Measurements from ENCODE around the gene KRTAP10-10.
"Not testable (repeated sequence)": the region's sequence is repeated elsewhere in the genome, so short reads cannot be mapped to it uniquely, and the experiment has no call there.

KRTAP10-10 gene

DNA sequence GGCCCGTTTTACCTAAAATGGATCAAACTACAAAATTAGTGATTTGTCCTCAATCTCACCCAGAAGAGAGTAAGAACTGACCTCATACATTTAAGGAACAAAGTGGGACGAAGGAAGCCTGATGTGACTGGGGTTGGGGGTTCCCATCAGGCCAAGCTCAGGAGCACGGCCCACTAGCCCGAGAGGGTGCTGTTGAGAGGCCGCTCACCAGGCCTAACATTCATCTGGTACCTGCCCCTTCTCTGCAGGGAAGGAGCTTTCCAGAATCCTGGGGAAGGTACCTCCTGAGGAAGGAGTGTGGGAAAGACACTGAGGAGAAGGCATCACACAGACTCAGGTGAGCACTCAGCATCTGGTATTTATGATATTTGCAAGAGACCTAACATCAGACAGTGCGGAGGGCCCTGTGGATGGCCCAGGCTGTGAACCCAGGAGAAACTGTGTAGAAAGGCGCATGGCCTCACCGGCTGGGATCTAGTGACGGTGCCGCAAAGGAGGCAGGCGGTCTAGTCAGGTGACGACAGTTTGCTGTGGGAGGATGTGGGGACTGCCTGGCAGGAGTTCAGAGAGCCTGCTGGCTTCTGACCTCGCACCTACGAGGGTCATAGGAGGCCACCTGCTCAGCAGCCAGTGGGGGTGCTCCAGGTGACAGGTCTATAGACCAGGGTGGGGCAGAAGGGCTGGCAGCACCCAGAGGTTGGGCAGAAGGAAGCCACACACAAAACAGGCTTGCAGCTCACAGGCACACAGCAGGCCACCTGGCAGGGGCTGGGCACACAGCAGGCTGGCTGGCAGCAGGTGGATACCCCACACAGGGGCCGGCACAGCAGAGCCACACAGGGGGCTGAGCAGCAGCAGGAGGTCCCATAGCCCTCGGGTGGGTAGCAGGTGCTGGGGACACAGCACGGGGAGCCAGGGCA lies 16.8 kb downstream of the KRTAP10-10 start:
- DNase-seq: no peak

DNA sequence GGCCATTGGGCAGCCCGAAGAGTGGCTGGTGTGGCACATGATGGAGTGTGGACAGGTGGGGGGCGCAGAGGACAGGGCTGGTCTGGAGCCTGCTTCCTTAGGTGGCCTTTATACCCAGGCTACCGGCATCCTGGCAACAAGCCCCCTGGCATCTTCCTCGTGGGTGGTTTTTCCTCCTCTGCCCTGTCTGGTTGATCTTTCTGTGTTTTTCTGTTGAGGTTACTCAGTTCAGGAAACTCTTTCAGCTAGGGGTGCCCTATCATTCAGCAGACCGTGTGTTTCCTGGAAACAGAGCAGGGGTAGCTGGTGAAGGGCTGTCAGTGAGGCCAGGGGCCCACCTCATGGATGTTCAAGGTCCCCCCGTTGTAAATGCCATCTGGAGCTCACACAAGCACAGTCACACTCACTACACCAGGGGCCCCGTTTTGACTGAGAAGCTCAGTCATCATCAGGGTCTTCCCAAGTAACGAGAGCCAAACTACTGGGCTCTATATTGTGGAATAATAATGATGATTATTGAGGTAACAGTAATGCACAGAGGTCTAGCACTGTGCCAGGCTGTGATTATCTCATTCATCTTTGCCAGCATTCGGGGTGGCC lies 17.5 kb downstream of the KRTAP10-10 start, which contains the start of gene KRTAP12-4:
KRTAP12-4 (minus strand) TSS at position 84 of the 600 bp plus-strand sequence; CDS start at position 39, 45 bp downstream.
- DNase-seq: no peak

DNA sequence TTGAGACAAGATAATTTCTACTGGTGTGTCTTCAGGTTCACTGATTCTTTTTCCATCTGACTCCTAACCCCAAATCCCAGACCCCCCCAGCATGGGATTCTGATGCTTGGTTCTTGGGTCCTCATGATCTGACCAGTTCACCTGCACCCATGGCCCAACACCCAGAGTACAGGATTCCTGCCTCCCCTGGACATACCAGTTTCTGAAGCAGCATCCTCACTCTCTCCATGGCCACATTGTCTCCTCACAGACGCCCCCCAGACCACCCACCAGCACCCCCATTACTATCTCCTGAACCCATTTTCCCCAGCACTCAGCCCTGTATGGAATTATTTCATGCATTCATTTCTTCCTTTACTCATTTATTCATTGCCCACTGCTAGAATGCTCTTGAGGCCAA lies 19.7 kb downstream of the KRTAP10-10 start:
- DNase-seq: no peak

DNA sequence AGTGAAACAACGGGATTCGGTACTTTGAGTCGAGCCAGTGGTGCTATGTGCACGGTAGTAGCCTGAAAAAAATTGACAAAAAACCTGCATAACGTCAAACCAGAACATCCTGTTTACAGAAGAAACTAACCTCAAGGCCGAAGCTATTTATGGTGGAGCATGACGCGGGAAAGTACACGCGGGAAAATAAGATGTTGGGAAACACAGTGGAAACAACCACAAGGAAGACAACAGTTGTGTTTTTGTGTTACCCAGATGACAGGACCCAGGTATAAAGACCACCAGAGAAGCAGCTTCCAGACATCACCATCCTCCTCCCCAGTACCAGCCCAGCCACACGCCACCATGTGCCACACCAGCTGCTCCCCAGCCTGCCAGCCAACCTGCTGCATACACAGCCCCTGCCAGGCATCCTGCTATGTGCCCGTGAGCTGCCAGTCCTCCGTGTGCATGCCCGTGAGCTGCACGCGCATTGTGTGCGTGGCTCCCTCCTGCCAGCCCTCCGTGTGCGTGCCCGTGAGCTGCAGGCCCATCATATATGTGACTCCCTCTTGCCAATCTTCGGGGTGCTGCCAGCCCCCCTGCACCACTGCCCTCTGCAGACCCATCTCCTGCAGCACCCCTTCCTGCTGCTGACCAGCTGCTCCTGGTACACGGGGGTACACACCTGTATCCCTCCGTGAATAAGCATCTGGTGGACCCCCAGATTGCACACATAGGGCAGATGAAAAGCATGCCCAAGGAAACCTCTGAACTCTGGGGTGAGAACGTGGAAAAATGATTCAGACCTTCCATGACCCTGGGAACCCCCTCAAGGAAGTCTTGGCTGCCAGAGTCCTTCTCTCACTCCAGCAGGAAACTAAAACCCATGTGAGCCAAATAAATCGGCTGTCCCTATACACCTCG lies 20.7 kb downstream of the KRTAP10-10 start, which contains the start of gene KRTAP12-3:
KRTAP12-3 (plus strand) TSS at position 298 of the 906 bp plus-strand sequence; CDS start at position 346, 48 bp downstream.
- no peak for DNase-seq

DNA sequence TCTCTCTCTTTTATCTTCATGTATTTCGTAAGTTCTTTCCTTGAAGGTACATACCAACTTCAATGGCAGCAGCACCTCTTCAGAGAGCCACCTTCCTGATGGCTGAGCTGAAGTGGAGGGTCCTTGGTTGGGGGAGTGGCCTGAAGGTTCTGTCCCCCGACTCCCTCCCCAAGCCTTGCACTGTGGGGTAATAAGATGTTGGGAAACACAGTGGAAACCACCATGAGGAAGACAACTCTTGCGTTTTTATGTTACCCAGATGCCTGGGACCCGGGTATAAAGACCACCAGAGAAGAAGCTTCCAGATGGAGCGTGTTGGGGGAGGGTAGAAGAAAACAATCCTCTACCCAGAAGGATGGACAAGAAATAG lies 21.4 kb downstream of the KRTAP10-10 start:
- DNase-seq: no peak

DNA sequence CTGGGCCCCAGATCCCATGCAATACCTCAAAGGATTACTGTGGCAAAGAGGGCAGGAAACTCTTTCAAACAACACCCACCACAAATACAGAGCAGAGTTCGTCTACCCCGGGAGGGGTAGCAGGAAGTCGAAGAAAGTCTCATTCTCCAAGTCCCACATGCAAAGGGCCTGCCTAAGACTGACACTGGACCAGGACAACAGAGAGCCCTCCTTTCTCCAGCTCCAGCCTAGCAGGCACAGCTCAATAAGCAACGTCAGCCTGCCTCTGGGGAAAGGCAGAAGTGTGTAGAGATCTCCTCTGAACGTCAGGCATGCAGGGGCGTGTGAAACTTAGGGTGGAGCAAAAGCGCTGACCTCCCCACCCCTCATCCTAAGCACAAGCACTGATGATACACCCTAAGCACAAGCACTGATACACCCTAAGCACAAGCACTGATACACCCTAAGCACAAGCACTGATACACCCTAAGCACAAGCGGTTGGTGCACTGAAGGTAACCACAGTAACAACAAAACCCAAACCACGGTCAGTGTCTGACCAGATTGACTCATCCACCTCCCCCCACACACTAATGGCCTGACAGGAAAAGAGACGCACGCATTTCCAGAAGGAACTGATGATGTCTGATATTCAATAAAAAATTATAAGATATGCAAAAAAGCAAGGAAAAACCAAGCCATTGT lies 21.9 kb downstream of the KRTAP10-10 start:
- no peak for DNase-seq

DNA sequence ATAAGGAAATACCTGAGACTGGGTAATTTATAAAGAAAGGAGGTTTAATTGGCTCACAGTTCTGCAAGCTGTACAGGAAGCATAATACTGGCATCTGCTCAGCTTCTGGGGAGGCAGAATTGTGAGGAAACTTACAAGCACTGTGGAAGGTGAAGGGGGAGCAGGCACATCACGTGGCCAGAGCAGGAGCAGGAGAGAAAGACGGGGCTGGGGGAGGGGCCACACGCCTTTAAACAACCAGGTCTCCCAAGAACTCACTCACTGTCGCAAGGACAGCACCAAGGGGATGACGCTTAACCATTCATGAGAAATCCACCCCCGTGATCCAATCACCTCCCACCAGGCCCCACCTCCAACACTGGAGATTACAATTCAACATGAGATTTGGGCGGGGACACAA lies 24.4 kb downstream of the KRTAP10-10 start:
- not testable (repeated sequence) for DNase-seq

DNA sequence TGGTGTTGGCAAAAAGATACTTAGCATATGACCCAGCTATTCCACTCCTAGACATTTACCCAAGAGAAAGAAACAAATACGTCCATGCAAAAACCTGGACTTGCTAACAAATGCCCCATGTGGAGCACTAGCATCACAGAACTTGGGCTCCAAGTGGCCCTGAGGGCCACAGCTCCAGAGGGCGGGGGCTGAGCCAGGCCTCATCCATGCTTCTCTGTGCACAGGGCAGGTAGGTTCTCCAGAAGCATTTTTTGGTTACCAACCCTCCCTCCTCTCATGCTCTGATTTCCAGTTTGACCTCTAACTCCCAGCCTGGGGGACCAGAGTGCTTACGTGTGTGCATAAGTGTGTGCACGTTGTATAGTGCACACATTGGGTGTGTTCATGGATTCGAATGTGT lies 27.5 kb downstream of the KRTAP10-10 start:
- no peak for DNase-seq

DNA sequence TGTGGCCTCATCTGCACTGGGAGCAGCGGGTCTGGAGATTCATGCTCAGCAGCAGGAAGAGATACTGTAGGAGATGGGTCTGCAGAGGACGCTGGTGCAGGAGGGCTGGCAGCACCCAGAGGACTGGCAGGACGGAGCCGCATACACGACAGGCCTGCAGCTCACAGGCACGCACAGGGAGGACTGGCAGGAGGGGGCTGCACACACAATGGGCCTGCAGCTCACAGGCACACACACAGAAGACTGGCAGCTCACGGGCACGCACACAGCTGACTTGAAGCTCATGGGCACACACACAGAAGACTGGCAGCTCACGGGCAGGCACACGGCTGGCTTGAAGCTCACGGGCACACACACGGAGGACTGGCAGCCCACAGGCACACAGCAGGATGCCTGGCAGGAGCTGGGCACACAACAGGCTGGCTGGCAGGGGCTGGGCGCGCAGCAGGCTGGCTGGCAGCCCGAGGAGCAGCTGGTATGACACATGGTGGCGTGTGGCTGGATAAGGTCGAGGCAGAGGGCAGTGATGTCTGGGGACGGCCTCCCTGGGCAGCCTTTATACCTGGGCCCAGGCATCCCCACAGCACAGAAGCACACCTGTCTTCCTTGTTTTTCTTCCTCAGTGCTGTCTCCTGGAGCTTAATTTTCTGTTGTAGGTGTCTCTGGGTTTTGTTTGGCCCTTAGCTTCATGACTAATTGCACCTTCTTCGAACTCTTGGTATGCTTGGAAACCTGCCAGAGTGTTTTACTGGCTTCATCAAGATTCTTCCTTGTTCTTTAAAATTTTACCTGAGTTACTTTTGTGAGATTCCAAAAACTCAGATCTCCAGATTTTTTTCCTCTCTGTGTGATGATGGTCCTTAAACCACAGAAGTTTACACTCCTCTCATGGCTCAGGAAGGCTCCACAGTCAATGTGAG lies 29.5 kb downstream of the KRTAP10-10 start, which contains the start of gene KRTAP12-2:
KRTAP12-2 (minus strand) TSS at position 527 of the 920 bp plus-strand sequence; CDS start at position 486, 41 bp downstream.
- DNase-seq: no peak

DNA sequence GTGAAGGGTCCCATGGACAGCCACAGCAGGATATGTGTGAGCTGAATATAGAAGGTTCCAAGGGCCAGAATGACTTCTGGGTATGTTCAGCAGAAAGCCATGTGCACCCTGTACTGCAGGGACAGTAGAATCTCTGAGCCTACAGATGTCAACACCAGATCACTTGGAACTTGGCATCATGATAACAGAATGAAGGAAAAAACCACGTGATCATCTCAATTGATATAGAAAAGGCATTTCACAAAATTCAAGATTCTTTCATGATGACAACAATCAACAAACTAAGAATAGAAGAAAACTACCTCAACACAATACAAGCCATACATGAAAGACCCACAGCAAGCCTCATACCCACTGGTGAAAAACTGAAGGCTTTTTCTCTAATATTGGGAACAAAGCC lies 30.5 kb downstream of the KRTAP10-10 start:
- DNase-seq: no peak

DNA sequence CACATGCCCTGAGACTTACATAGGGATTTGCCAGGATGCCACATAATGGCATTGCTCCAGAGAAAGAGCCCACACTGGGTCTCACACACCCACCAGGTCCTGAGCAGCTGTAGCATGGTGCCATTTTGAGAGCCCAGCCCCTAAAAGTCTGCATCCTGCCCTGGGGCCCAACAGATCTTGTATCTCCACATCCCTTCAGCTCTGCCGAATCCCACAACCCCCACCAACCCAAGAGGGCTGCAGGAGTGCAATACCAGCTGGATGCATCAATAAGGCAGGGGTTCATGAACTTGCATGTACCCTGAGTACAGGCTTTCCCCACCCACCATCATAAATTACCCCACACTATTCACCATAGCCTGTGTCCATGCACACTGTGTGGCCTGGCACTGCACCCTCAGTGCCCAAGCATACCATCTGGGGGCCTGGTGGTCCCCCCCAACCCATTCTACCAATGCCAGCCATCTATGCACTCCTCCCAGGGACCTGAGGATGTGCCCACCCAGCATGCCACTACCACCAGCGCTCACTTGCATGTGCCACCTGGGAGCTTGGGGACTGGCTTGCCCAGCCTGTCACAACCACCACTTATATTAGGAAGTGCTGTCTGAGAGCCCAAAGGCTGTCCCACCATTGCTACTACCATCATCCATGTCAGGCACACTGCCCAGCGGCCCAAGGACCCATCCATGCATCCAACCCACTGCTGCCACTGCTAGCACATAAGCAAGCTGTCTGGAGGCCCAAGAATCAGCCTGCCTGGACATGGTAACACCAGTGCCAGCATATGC lies 33.7 kb downstream of the KRTAP10-10 start:
- DNase-seq: no peak

DNA sequence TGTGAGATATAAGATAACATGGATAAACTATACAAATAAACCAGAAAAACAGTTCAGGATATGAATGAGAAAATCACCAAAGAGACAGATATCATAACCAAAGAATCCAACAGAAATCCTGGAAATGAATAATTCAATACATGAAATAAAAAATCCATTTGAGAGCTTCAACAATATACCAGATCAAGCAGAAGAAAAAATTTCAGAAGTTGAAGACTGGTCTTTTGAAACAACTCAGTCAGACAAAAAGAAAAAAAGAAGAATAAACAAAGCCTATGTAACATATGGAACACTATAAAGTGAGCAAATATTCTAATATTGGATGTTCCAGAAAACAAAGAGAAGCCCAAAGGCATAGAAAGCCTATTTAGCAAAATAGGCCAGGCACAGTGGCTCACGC lies 34.8 kb downstream of the KRTAP10-10 start:
- DNase-seq: no peak

DNA sequence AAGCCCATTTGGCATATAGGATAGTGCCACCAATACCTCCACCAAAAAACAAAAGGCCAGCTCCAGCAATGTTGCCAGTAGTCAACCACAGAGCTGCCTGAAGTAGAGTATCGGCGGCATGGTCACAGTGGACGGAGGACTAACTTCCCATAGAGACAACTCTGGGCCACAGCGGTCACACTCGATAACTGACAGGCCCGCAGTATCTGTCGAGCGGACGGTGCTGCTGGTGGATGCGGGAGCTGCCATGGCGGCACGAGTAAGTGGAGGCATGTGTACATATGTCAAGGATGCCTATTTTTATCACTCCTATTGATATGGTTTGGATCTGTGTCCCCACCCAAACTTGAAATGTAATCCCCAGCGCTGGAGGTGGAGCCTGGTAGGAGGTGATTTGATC lies 40.7 kb downstream of the KRTAP10-10 start:
- no peak for DNase-seq

DNA sequence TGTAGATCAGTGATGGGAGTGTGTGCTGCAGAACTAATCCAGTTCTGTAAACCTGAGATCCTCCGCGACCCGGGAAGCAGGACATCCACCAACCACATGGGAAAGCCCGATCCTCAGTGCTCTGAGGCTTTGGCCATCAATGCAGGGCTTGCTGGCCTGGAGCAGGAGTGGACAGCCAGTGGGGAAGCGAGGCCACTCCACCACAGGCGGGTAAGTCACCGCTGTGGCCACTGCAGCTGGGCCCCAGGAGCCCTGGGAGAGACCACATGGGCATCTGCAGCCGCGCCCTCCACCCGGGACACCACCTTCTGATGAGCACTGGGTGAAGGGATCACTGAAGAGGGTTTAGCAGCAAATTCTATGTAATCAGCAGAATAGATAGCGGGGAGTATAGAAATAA lies 44.0 kb downstream of the KRTAP10-10 start:
- DNase-seq: no peak

DNA sequence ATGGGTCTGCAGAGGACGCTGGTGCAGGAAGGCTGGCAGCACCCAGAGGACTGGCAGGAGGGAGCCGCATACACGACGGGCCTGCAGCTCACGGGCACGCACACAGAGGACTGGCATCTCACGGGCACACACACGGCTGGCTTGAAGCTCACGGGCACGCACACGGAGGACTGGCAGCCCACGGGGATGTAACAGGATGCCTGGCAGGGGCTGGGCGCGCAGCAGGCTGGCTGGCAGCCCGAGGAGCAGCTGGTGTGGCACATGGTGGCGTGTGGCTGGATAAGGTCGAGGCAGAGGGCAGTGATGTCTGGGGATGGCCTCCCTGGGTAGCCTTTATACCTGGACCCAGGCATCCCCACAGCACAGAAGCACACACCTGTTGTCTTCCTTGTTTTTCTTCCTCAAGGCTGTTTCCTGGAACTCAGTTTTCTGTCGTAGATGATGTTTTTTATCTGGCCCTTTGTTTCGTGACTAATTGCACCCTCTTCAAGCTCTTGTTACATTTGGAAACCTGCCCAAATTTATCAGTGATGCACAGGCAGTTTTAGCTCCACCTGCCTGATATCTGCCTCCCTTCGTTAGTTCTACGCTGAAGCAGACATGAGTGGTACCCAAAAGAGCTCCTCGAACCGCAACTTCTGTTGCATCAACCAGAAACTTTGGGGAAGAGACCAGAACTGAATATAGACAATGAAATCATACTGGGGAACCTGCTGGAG lies 44.9 kb downstream of the KRTAP10-10 start, which contains the start of gene KRTAP12-1:
KRTAP12-1 (minus strand) TSS at position 303 of the 719 bp plus-strand sequence; CDS start at position 263, 40 bp downstream.
- no peak for DNase-seq

DNA sequence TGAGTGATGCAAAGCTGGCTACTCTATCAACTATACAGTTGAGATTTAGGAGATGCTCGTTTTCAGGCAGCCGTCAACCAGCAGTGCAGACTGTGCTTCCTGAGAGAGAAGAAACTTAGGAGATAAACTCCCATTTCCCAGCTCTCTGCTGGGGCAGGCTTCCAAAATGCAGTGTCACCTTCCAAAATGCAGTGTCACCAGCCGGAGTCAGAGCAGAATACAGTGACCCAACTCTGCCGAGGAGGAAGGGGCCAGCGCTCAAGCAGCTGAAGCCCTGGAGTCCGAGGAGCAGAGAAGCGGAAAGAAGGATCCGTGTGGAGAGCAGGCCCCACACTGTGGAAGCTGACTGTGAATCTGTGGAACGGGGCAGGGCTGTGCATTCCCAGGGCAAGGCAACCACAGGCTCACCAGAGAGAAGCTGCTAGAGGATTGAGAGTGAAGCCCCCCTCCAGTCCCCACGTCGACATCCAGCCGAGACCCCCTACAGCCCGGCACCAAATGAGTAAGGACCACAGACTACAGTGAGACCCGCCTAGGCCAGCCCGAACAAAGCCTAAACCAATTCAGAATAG lies 45.5 kb downstream of the KRTAP10-10 start:
- DNase-seq: no peak

DNA sequence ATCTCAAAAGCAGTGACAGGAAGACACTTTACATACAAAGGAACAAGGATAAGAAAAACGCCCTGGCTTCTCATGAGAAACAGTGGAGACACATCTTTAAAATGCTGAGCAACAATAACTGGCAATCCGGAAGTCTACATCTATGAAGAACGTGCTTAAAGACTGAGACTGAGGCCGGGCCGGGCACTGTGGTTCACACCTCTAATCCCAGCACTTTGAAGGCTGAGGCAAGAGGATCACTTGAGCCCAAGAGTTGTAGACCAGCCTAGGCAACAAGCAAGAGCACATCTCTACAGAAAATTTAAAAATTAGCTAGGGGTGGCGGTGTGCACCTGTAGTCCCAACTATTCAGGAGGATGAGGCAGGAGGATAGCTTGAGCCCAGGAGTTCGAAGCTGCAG lies 46.9 kb downstream of the KRTAP10-10 start:
- DNase-seq: no peak

DNA sequence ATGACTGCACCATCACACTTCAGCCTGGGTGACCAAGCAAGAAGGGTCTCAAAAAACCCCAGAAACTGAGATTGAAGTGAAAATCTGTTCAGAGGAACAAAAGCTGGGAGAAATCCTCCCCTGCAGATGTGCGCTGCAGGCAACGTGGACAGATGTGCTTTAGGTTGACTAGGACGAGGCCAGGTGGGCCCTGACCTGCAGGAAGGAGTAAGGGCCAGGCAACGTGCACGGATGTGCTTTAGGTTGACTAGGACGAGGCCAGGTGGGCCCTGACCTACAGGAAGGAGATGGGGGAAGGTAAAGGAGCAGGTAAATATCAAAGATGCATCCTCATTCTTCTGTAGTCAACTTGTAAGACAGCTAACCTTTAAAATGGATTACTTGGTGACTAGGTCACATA lies 47.3 kb downstream of the KRTAP10-10 start:
- no peak for DNase-seq

DNA sequence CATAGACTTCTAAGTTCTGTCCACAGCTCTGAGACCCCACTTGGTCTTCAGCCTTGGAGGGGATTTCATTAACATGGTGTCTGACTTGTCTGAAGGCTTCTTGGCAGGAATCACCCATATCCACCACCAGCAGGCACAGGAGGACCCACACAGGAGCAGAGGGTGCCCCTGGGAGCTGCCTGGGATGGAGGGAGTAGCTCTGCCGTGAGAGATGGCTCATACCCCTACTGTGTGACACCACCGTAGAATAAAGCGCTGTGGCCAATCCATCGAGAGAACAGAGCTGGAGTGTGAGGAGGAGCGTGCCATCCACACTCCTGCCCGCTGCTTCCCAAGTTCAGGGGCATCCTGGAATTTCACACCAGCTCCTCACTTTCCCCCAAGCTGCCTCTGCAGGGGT lies 47.9 kb downstream of the KRTAP10-10 start:
- DNase-seq: not testable (repeated sequence)

All from DMS53 (cell line).